IMR-90 (cell line): Measurements from ENCODE around the gene PTPRG. TPM values are rescaled to one million over a fixed set of nuclear protein-coding genes. Genes with fewer than 3 reads are reported as not detected.

Experiments used
- ATAC-seq: fragments of 200-7000 bp; cut with Tn5 transposase; 2 replicates; pipeline ENCODE4 v1.9.1; 2020; ENCODE audit warnings: low read depth, mild to moderate bottlenecking, moderate library complexity
- BruUV-seq: library from RNA; stranded (reverse); fragments of 400-500 nt; replicated peaks from 2 replicates; lab custom pipeline; 2021; lab: Mats Ljungman, UMichigan
- CTCF ChIA-PET: fragments of 300-600 bp; formaldehyde crosslinking; extraction: SDS; loops from one replicate; lab custom pipeline; 2021; ENCODE audit warnings: antibody characterized with exemption; lab: Yijun Ruan, JAX
- POLR2A ChIA-PET: fragments of 300-600 bp; sonication (Branson Sonifier 250); formaldehyde crosslinking; loops from one replicate; lab custom pipeline; 2022; ENCODE audit warnings: antibody characterized with exemption; ENCODE audit not compliant: unreplicated experiment; lab: Charles Lee
- DNase-seq: peaks from one replicate; pipeline ENCODE4 v3.0.0; 2013
- H2AFZ ChIP-seq: replicated peaks from 2 replicates; pipeline ENCODE3; 2013; ENCODE audit warnings: low read length, mild to moderate bottlenecking; ENCODE audit not compliant: poor library complexity
- H2AK5ac ChIP-seq: 2 replicates; pipeline ENCODE4 v1.6.1; 2013; ENCODE audit warnings: low read depth, low read length, inconsistent platforms
- H2AK9ac ChIP-seq: replicated peaks from 2 replicates; pipeline ENCODE3; 2013; ENCODE audit warnings: mild to moderate bottlenecking, low read depth, low read length, moderate library complexity; ENCODE audit not compliant: poor library complexity
- H2BK120ac ChIP-seq: 2 replicates; pipeline ENCODE4 v1.6.1; 2013; ENCODE audit warnings: low read depth, low read length, inconsistent platforms
- H2BK15ac ChIP-seq: 3 replicates; pipeline ENCODE4 v1.6.1; 2013; ENCODE audit warnings: low read depth, low read length, inconsistent platforms
- H2BK20ac ChIP-seq: 2 replicates; pipeline ENCODE4 v1.6.1; 2013; ENCODE audit warnings: low read depth, mild to moderate bottlenecking, inconsistent platforms, low read length, moderate library complexity
- H2BK5ac ChIP-seq: 2 replicates; pipeline ENCODE4 v1.6.1; 2013; ENCODE audit warnings: mild to moderate bottlenecking, low read depth, low read length, inconsistent platforms; ENCODE audit not compliant: poor library complexity, severe bottlenecking
- H3K14ac ChIP-seq: replicated peaks from 2 replicates; pipeline ENCODE4 v1.6.1; 2013; ENCODE audit warnings: low read depth, low read length, inconsistent platforms
- H3K18ac ChIP-seq: 2 replicates; pipeline ENCODE4 v1.6.1; 2013; ENCODE audit warnings: low read depth, low read length, control low read depth
- H3K23ac ChIP-seq: 2 replicates; pipeline ENCODE4 v1.6.1; 2013; ENCODE audit warnings: low read depth, low read length, inconsistent platforms
- H3K27ac ChIP-seq: 2 replicates; pipeline ENCODE4 v1.5.1; 2013; ENCODE audit warnings: mild to moderate bottlenecking, control low read depth, low read length; ENCODE audit not compliant: insufficient read depth
- H3K27me3 ChIP-seq: 2 replicates; pipeline ENCODE4 v1.6.1; 2013; ENCODE audit warnings: low read length; ENCODE audit not compliant: control insufficient read depth, insufficient read depth
- H3K36me3 ChIP-seq: 2 replicates; pipeline ENCODE4 v1.6.1; 2013; ENCODE audit warnings: low read length, mixed read lengths; ENCODE audit not compliant: control insufficient read depth, insufficient read depth
- H3K4ac ChIP-seq: 2 replicates; pipeline ENCODE4 v1.6.1; 2013; ENCODE audit warnings: low read depth, low read length, inconsistent platforms
- H3K4me1 ChIP-seq: 2 replicates; pipeline ENCODE4 v1.6.1; 2013; ENCODE audit warnings: low read length, mixed read lengths; ENCODE audit not compliant: control insufficient read depth, insufficient read depth
- H3K4me2 ChIP-seq: 2 replicates; pipeline ENCODE4 v1.6.1; 2013; ENCODE audit warnings: low read depth, mild to moderate bottlenecking, control low read depth, low read length, moderate library complexity
- H3K4me3 ChIP-seq: 2 replicates; pipeline ENCODE4 v1.5.1; 2013; ENCODE audit warnings: low read depth, mild to moderate bottlenecking, control low read depth, low read length, moderate library complexity; ENCODE audit not compliant: insufficient read depth
- H3K56ac ChIP-seq: 2 replicates; pipeline ENCODE4 v1.6.1; 2013; ENCODE audit warnings: low read length, inconsistent platforms; ENCODE audit not compliant: insufficient read depth; ENCODE audit errors: extremely low read depth
- H3K79me1 ChIP-seq, 2 experiments: 2 replicates each; pipeline ENCODE4 v1.6.1; 2013; ENCODE audit warnings: low read length in 2 of 2, inconsistent platforms in 1 of 2, low read depth in 1 of 2
- H3K9ac ChIP-seq: 2 replicates; pipeline ENCODE4 v1.6.1; 2013; ENCODE audit warnings: low read depth, low read length, control low read depth
- H3K9me1 ChIP-seq: 2 replicates; pipeline ENCODE4 v1.6.1; 2013; ENCODE audit warnings: low read length, inconsistent platforms; ENCODE audit not compliant: insufficient read depth
- H3K9me3 ChIP-seq: 2 replicates; pipeline ENCODE4 v1.6.1; 2013; ENCODE audit warnings: low read length; ENCODE audit not compliant: control insufficient read depth, insufficient read depth
- H4K20me1 ChIP-seq: 2 replicates; pipeline ENCODE4 v1.6.1; 2013; ENCODE audit warnings: low read length, inconsistent platforms; ENCODE audit not compliant: insufficient read depth
- H4K5ac ChIP-seq: 2 replicates; pipeline ENCODE4 v1.6.1; 2013; ENCODE audit warnings: mild to moderate bottlenecking, low read depth, low read length, control low read depth
- H4K8ac ChIP-seq, 2 experiments: 2 replicates each; pipeline ENCODE4 v1.6.1; 2013; ENCODE audit warnings: low read depth in 2 of 2, low read length in 2 of 2, control low read depth in 1 of 2, inconsistent platforms in 1 of 2
- H4K91ac ChIP-seq: 2 replicates; pipeline ENCODE4 v1.6.1; 2013; ENCODE audit warnings: low read depth, low read length, inconsistent platforms; ENCODE audit not compliant: insufficient read depth
- CEBPB ChIP-seq: IDR thresholded peaks from 2 replicates; pipeline ENCODE4 v1.6.1; 2012; ENCODE audit warnings: low read depth, low read length, improper control_type of control experiment
- CHD1 ChIP-seq: IDR thresholded peaks from 2 replicates; pipeline ENCODE4 v1.6.1; 2012; ENCODE audit warnings: low read depth, low read length, improper control_type of control experiment
- ELK1 ChIP-seq: fragments of 150-350 bp; IDR thresholded peaks from 2 replicates; pipeline ENCODE4 v1.6.1; 2016; ENCODE audit warnings: low read depth, mild to moderate bottlenecking, low read length, moderate library complexity, borderline replicate concordance
- MAFK ChIP-seq: IDR thresholded peaks from 2 replicates; pipeline ENCODE4 v1.6.1; 2012; ENCODE audit warnings: low read depth, low read length, improper control_type of control experiment
- MAZ ChIP-seq: IDR thresholded peaks from 2 replicates; pipeline ENCODE4 v1.6.1; 2012; ENCODE audit warnings: low read depth, mild to moderate bottlenecking, low read length, improper control_type of control experiment, moderate library complexity, borderline replicate concordance
- POLR2A ChIP-seq: IDR thresholded peaks from 2 replicates; pipeline ENCODE4 v1.6.1; 2012; ENCODE audit warnings: mild to moderate bottlenecking, low read depth, low read length
- RCOR1 ChIP-seq: IDR thresholded peaks from 2 replicates; pipeline ENCODE4 v1.6.1; 2012; ENCODE audit warnings: mild to moderate bottlenecking, low read length, improper control_type of control experiment; ENCODE audit not compliant: insufficient replicate concordance
- WGBS, 2 experiments: methylation state at CpG; one replicate each; pipeline versions ENCODE4 v1.1.5 to v1.1.7; 2013; ENCODE audit warnings: missing lambda C conversion rate in 2 of 2; ENCODE audit not compliant: insufficient read length in 1 of 2; ENCODE audit errors: extremely low coverage in 2 of 2; 5-methylcytosine and 5-hydroxymethylcytosine counted together
- dilution Hi-C: fragments of 300-500 bp; cut with HindIII; formaldehyde crosslinking; loops from one replicate; pipeline ENCODE4 v1.14.3; 2018; ENCODE audit warnings: low sequenced_read_pairs; ENCODE audit not compliant: unreplicated experiment
- in situ Hi-C: fragments of 300-500 bp; cut with MboI; formaldehyde crosslinking; loops from 3 replicates; pipeline ENCODE4 v1.14.3; 2019; ENCODE audit warnings: low sequenced_read_pairs, inconsistent platforms, mixed read lengths
- intact Hi-C: fragments of 100-400 bp; cut with micrococcal nuclease; formaldehyde crosslinking; loops from 2 replicates; pipeline ENCODE4 v1.10.0; 2022
- polyA plus RNA-seq, 3 experiments: library from polyadenylated mRNA; depleted of rRNA; stranded (reverse); fragments of >200 nt; gene quantifications; 2 replicates each; pipeline ENCODE4 v1.2.3, GENCODE V29; 2012; ENCODE audit warnings: low replicate concordance in 1 of 3
- total RNA-seq: library from RNA; depleted of rRNA; stranded (reverse); fragments of >200 nt; gene quantifications from 2 replicates; pipeline ENCODE4 v1.2.3, GENCODE V29; 2012

Gene PTPRG
- total and polyA plus RNA-seq, 2 of the 4 experiments (the other 2 are of a cell fraction), result 7.7 to 31.0 TPM

DNA sequence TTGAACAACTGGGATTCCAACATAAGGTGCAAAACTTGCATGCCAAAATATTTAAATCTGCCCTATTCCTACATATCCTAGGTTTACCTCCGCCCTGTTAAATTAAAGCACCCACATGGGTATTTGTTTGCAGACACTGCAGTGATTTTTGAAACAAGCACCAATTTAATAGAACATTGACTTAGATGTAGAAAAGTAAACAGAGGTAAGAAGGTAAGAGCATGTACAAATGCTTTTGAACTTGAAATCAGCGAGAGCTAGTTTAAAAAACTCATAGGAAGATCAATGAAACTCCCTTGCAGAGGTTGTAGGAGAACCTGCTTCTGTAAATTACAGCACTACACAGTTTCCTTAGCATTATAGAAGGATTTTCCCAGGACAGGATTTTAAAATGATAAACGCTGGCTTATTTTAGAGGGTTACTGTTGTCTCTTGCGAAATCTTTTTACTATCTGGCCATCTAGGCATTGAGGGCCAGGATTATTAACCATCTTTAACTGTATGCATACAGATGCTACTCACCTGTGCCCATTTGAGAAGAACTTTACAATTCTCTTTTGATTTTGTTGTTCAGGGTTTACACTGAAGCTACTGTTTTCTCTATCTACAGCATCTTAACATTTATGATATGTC lies 527.2 kb downstream of the PTPRG start:
- DNase-seq (no peak), ATAC-seq (no peak)
- ChIA-PET POLR2A (no interaction called here), CTCF (no interaction called here)
- H3K9me1 ChIP-seq, result no peaks in the 10 kb centered on the region
- no peak overlapping the region for H2AFZ ChIP-seq
- no peaks in the 10 kb centered on the region for H3K27me3 ChIP-seq
- H3K4ac ChIP-seq, result no peak overlapping the region
- no peak overlapping the region for H2BK20ac ChIP-seq
- H3K9me3 ChIP-seq, result no peaks in the 10 kb centered on the region
- H3K27ac ChIP-seq, result no peak overlapping the region
- dilution Hi-C loops (no loop called here), in situ Hi-C loops (no loop called here), intact Hi-C loops (no loop called here)
- H3K9ac ChIP-seq, result no peak overlapping the region
- no peak overlapping the region for H3K18ac ChIP-seq
- BruUV-seq, result no TSS peak
- no peak overlapping the region for H2AK9ac ChIP-seq
- H3K4me2 ChIP-seq, result no peak overlapping the region
- H3K4me3 ChIP-seq, result no peak overlapping the region
- H4K91ac ChIP-seq, result no peak overlapping the region
- H4K20me1 ChIP-seq, result no peaks in the 10 kb centered on the region
- H3K14ac ChIP-seq, result no peak overlapping the region
- H3K4me1 ChIP-seq, result 0 out of 2 replicates have a peak, but pooled peaks cover 1% of the 10 kb centered on the region
- H4K5ac ChIP-seq, result no peak overlapping the region
- H3K56ac ChIP-seq, result no peak overlapping the region
- no peak overlapping the region for H2AK5ac ChIP-seq
- H2BK120ac ChIP-seq, result no peak overlapping the region
- H4K8ac ChIP-seq, result no peak overlapping the region
- TF ChIP-seq ELK1, result no peak
- TF ChIP-seq MAZ, result no peak
- no peak for TF ChIP-seq POLR2A
- no peak for TF ChIP-seq CHD1
- peak; percentile 57; the same call in 1 of the 2 replicates for TF ChIP-seq CEBPB
- TF ChIP-seq RCOR1, result no peak
- no peak for TF ChIP-seq MAFK
- H3K79me1 ChIP-seq, result no peaks in the 10 kb centered on the region; a peak in 1 of 4 replicates
- H2BK15ac ChIP-seq, result no peak overlapping the region
- H2BK5ac ChIP-seq, result no peak overlapping the region
- H3K23ac ChIP-seq, result no peak overlapping the region
- no CpG with 5 or more reads among the region's 4 CpGs for WGBS, 2 experiments
- no peaks in the 10 kb centered on the region for H3K36me3 ChIP-seq
